Measurements from ENCODE around the gene PSME3IP1.

DNA sequence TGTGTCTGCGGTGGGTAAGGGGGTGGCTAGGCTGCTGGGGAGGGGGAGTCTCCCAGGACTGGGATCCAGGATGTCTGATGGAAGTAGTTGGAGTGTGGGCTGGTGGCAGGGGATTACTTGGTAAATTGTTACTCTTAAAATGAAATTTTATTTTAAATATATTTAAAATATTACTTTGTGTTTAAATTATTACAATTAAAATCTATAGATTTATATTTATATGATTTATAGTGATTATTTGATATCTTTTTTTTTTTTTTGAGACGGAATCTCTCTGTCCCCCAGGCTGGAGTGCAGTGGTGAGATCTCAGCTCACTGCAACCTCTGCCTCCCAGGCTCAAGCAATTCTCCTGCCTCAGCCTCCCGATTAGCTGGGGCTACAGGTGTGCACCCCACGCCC lies 74.9 kb downstream of the PSME3IP1 start:
- TF ChIP-seq POLR2A (IDR thresholded peaks at IDR 0.05) (no peak), CTCF (IDR thresholded peaks at IDR 0.05) (no peak)
